Measurements from ENCODE around the gene MORC4. TPM values are rescaled to one million over a fixed set of nuclear protein-coding genes. Genes with fewer than 3 reads are reported as not detected.

MORC4 gene
- total and polyA plus RNA-seq, 7 donors = 5.8 to 13.0 (median 9.3) TPM

DNA sequence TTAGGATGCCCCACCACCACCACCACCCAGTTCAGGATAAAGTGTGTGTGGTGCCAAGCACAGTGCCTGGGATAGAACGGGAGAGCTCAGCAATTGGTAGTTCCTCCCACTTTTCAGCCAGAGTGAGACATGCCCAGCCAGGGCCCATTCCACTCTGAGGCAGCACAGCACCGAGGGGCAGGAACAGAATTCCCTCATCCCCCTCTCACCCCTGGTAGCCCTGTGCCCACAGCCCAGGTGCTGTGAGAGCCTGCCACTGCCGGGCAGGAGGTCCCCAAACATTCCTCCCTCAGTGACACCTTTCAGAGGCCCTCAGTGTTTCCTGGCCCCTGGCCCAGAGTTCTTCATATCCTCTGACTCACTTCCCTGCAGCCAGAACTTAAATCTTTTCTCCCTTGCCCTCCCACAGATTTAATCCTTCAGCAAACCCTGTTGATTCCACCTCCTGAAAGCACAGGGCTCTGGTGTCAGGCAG, 105.0 kb downstream of the MORC4 start:
- TF ChIP-seq POLR2AphosphoS5 (IDR thresholded peaks at IDR 0.05) (no peak), POLR2A (IDR thresholded peaks at IDR 0.05) (no peak), EP300 (IDR thresholded peaks at IDR 0.05) (no peak)
- TF ChIP-seq, protein P1, sequence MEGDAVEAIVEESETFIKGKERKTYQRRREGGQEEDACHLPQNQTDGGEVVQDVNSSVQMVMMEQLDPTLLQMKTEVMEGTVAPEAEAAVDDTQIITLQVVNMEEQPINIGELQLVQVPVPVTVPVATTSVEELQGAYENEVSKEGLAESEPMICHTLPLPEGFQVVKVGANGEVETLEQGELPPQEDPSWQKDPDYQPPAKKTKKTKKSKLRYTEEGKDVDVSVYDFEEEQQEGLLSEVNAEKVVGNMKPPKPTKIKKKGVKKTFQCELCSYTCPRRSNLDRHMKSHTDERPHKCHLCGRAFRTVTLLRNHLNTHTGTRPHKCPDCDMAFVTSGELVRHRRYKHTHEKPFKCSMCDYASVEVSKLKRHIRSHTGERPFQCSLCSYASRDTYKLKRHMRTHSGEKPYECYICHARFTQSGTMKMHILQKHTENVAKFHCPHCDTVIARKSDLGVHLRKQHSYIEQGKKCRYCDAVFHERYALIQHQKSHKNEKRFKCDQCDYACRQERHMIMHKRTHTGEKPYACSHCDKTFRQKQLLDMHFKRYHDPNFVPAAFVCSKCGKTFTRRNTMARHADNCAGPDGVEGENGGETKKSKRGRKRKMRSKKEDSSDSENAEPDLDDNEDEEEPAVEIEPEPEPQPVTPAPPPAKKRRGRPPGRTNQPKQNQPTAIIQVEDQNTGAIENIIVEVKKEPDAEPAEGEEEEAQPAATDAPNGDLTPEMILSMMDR (IDR thresholded peaks at IDR 0.05) = no peak
- H3K9me3 ChIP-seq = no peaks in the 10 kb centered on the region

DNA sequence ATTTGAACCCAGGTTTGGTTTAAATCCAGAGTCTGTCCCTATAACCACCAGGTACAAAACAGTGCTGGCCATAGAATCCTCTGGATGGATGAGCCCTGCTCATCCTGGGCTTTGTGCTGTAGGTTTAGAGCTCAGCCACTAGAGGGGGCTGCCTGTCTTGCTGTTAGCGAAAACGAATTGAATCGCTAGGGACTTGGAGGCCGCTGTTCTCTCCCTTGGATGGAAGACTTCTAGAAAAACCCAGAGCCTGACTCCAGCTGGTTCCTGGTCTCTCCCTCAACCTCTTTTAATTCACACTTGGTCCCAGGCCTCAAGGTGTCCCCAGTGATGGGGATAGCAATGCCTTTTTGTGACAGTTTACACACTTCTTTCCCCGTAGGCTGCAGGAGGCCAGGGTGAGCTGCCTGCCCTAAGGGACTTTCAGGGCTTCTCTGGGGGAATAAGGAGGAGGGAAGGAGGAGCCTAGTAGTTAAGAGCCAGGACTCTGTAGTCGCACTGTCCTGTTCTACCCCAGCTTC, 105.6 kb downstream of the MORC4 start:
- Histone ChIP-seq H3K4me1 (peaks cover 0 to 3% (median 0%) of the 10 kb centered on the region in 4 donors), H3K27me3 (no peaks in the 10 kb centered on the region), H3K9me3 (no peaks in the 10 kb centered on the region), H3K4me3 (no peak overlapping the region), H3K36me3 (no peaks in the 10 kb centered on the region), H3K27ac (no peak overlapping the region)
- TF ChIP-seq, protein P1 (IDR thresholded peaks at IDR 0.05) = peak; percentile 30 to 62 (median 48)
- no peak for TF ChIP-seq POLR2A (IDR thresholded peaks at IDR 0.05)
- DNase-seq = peak; percentile 78
- intact Hi-C loops (cut with DNase I) = loop anchor here (2.0 to 10.0 kb wide), 2 partner anchors 60 to 820 kb away; no protein-coding TSS in a partner anchor
- WGBS, 2 donors = 23 to 28% methylated on average over 6 of the region's 6 CpGs

More for the DNA sequence above, 105.0 kb downstream of the MORC4 start:
- Histone ChIP-seq H3K27ac (no peak overlapping the region), H3K4me3 (no peak overlapping the region), H3K4me1 (peaks cover 0 to 3% (median 0%) of the 10 kb centered on the region in 4 donors), H3K36me3 (no peaks in the 10 kb centered on the region), H3K27me3 (no peaks in the 10 kb centered on the region)
- WGBS, 2 donors = 59 to 60% methylated on average over 3 of the region's 3 CpGs
- no peak for DNase-seq
- intact Hi-C loops (cut with DNase I) = loop anchor here (2.0 to 10.0 kb wide), 2 partner anchors 60 to 820 kb away; no protein-coding TSS in a partner anchor

DNA sequence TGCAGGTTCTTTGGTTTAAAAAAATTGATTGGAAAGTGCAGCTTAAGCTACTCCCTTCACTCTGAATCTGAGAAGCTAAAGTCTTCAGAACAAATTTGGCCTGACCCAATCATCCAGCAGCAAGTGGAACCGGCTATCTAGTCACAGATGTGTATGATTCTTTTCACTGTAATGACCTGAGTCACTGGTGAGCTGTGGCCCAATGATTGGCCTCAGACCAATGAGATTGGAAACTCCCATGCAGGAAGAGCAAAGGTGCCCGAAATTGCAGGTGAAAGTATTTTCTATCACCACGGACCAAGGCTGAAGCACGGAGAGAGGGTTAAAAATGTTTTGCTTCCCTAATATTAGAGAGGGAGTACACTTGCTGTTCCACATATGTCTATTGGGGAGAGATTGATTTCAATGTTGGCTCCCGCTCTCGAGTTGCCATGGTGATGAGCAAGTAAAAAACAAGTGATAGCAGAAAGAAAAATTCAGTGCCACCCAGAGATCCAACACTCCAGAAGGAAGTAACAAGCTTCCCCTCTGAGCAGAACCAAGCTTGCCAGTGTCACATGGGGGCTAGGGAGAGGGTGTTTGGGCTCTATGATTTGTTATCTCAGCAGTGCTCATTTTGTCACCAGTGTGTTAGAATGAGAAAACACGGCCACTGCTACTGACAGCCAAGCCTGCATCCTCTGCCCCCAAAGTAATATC, 108.1 kb downstream of the MORC4 start:
- H3K27me3 ChIP-seq = no peaks in the 10 kb centered on the region
- H3K9me3 ChIP-seq = no peaks in the 10 kb centered on the region
- H3K4me3 ChIP-seq = no peak overlapping the region
- no peaks in the 10 kb centered on the region for H3K36me3 ChIP-seq
- H3K27ac ChIP-seq = no peak overlapping the region
- H3K4me1 ChIP-seq = peaks cover 0 to 3% (median 0%) of the 10 kb centered on the region in 4 donors
- WGBS, 2 donors = 55 to 80% methylated on average over 7 of the region's 7 CpGs
- intact Hi-C loops (cut with DNase I) = loop anchor here (10.0 kb wide), 1 partner anchor 823 kb away; no protein-coding TSS in a partner anchor
- no peak for DNase-seq
- TF ChIP-seq POLR2AphosphoS5 (IDR thresholded peaks at IDR 0.05) (no peak), EP300 (IDR thresholded peaks at IDR 0.05) (no peak), POLR2A (IDR thresholded peaks at IDR 0.05) (no peak)
- TF ChIP-seq, protein P1 (IDR thresholded peaks at IDR 0.05) = no peak

Other genes with a start within 250 kb of the MORC4 start
- 1 to 10 TPM; 4.5 to 9.4 (median 5.7) TPM for gene TBC1D8B, start 197.5 kb downstream of the MORC4 start, total RNA-seq
- gene TBC1D8B, start 197.5 kb downstream of the MORC4 start, polyA plus RNA-seq = 1 to 10 TPM; 3.3 to 5.3 (median 3.6) TPM
- gene RIPPLY1, start 96.9 kb downstream of the MORC4 start, total RNA-seq = not detected
- under 1 TPM in 1 of 3 donors, not detected in 2; 0.09 TPM for gene RIPPLY1, start 96.9 kb downstream of the MORC4 start, polyA plus RNA-seq
- not detected for gene CLDN2, start 79.8 kb downstream of the MORC4 start, total RNA-seq
- 1 to 10 TPM in 1 of 3 donors, under 1 TPM in 1, not detected in 1; 0.60 to 3.6 TPM for gene CLDN2, start 79.8 kb downstream of the MORC4 start, polyA plus RNA-seq
- gene RBM41, start 118.6 kb upstream of the MORC4 start, total RNA-seq = 10 to 100 TPM; 16.9 to 28.2 (median 21.9) TPM
- 1 to 10 TPM; 4.8 to 7.3 (median 7.2) TPM for gene RBM41, start 118.6 kb upstream of the MORC4 start, polyA plus RNA-seq
- gene NUP62CL, start 206.2 kb upstream of the MORC4 start, total RNA-seq = under 1 TPM in 1 of 4 donors, not detected in 3; 0.71 TPM
- gene NUP62CL, start 206.2 kb upstream of the MORC4 start, polyA plus RNA-seq = 1 to 10 TPM; 2.3 to 3.6 (median 3.2) TPM
- not detected for gene DNAAF6, start 206.4 kb upstream of the MORC4 start, total RNA-seq
- not detected for gene DNAAF6, start 206.4 kb upstream of the MORC4 start, polyA plus RNA-seq